ENCODE measurements around the gene HDAC4. TPM values are rescaled to one million over a fixed set of nuclear protein-coding genes. Genes with fewer than 3 reads are reported as not detected.

HDAC4 gene
- total RNA-seq, 4 donors from 2014 or later: 30.2 to 103 (median 51.7) TPM

DNA sequence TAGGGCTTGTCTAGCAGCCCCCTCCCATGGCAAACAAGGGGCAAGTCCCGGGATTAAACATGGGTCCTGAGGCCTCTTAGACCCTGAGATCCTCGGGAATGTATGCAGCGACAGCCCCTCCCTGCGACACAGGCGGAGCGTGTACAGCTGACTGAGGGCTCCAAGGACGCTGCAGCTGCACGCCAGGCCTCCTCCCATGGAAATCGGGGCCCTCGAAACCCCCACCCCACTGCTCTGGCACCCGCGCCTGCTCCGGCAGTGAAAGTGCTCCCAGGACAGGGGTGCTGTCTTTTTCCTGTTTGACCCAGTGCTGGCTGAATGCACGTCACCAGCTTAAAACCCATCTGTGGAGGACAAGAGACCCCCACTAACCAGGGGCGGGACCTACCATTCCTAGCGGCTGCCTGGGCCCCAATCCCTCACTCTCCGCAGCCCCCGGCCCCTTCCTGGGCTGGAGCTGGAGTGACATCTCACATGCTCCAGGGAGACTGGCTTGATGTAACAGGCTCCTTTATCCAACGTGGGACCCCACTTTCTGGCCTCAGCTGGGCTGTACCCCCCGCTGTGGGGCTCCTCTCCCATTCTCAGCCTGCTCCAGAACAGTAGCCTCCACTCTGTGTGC, 305.2 kb downstream of the HDAC4 start:
- DNase-seq (ENCODE audit: low spot score) (no peak), ATAC-seq (ENCODE audit: low FRiP score) (no peak)
- TF ChIP-seq, protein P1, sequence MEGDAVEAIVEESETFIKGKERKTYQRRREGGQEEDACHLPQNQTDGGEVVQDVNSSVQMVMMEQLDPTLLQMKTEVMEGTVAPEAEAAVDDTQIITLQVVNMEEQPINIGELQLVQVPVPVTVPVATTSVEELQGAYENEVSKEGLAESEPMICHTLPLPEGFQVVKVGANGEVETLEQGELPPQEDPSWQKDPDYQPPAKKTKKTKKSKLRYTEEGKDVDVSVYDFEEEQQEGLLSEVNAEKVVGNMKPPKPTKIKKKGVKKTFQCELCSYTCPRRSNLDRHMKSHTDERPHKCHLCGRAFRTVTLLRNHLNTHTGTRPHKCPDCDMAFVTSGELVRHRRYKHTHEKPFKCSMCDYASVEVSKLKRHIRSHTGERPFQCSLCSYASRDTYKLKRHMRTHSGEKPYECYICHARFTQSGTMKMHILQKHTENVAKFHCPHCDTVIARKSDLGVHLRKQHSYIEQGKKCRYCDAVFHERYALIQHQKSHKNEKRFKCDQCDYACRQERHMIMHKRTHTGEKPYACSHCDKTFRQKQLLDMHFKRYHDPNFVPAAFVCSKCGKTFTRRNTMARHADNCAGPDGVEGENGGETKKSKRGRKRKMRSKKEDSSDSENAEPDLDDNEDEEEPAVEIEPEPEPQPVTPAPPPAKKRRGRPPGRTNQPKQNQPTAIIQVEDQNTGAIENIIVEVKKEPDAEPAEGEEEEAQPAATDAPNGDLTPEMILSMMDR (IDR thresholded peaks at IDR 0.05): no peak

DNA sequence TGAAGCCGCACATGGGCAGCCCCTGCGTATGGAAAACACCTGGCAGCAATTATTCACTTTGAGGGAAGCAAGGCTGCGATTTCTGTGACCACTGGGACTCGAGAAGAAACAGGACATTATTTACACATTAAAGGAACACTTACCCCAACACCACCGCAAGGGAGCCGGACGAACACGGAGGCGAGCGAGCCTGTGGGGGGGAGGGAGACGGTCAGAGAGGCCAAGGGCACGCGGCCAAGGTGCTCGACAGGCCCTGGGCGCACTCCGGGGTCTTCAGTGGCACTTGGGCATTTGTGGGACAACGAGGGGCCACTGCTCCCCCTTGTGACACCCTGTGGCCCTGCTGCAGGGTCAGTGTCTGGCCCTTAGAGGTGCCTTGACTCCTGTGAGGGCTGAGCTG, 306.0 kb downstream of the HDAC4 start:
- TF ChIP-seq, protein P1 (IDR thresholded peaks at IDR 0.05): no peak
- ATAC-seq (ENCODE audit: low FRiP score): no peak
- DNase-seq (ENCODE audit: low spot score): no peak

DNA sequence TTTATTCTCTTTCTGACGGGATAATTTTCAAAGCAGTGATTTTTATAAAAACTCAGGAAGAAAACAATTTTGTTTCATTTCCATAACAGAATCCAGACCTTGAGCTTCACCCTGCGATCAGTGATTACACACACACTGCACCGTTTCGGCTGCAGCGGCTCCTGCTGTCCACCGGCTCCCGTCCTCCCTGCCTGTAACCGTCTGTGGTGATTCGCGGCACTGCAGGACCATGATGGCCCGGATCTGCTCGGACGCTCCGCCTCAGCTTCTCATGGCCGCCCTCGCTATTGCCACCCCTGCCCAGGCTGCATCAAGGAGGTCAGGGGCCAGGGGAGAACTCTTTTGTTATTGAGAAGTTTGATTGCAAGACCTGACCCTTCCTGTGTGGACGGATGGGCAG, 306.9 kb downstream of the HDAC4 start:
- TF ChIP-seq, protein P1 (IDR thresholded peaks at IDR 0.05): no peak
- ATAC-seq (ENCODE audit: low FRiP score) (no peak), DNase-seq (ENCODE audit: low spot score) (no peak)

DNA sequence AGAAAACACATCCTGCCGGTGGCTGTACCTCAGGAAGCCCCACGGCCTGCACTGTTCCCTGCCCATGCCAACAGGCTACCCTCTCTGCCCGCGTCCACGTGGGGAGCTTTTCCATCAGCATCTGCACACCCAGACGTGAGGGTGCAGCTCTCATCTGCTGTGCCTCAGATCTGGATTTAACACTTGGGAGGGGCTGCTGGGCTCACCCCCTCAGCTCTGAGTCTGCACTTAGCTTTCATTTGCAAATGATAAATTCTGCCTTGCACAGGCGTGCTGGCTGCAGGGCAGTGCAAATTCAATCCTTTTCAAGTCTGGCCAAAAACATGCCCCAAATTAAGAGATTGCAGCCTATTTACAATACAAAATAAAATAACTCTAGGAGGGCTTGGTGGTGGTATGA, 307.3 kb downstream of the HDAC4 start:
- ATAC-seq (ENCODE audit: low FRiP score) (no peak), DNase-seq (ENCODE audit: low spot score) (no peak)
- TF ChIP-seq, protein P1 (IDR thresholded peaks at IDR 0.05): no peak

DNA sequence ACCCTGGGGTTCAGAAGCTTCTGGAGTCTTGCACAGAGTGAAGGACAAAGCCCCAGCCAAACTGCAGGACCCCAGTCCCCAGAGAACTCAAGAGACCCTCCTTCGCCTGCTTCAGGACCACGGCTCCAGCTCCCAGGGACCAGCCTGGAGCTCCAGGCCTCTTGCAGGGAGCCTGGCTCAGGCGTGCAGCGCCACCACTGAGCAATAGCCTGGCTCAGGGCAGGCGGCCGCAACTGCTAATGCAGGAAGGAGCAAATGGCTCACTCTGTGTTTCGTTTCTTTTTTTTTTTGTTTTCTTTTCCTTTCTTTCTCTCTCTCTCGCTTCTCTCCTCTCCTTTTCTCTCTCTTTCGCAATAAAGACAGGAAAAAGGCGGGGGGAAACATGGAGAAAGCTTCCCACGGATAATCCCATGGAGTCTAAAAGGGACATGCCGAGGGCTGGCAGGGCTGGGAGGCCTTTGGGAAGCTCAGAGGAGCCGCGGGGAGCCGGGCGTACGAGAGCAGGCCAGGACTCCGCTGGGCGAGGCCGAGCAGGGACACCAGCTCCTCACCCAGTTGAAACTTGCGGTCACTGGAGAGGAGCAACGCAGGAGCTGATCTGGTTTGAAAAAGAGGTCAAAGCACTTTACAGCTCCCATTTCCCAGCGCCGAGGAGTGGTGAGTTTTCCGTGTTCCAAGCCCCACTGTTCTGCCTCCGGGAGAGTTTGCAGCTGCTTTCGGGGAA, 308.1 kb downstream of the HDAC4 start:
- DNase-seq (ENCODE audit: low spot score) (no peak), ATAC-seq (ENCODE audit: low FRiP score) (no peak)

DNA sequence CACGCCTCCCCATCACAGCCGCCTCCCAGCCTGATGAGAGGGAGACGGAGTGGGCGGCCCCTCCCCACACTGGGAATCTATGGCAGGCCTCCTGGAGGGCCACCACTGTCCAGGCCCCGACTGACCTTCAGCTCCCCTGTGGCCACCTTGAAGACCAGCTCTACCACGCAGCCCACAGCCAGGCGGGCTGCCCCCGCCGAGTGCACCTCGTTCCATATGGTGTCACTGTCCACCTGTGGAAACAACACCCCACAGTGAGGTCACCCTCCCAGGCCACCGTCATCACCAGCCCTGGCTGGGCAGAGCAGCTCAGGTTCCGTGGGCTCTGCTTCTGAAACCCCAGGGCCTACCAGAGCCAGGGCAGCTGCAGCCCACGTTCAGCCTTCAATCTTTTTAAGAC, 310.9 kb downstream of the HDAC4 start:
- TF ChIP-seq, protein P1 (IDR thresholded peaks at IDR 0.05): no peak
- ATAC-seq (ENCODE audit: low FRiP score) (no peak), DNase-seq (ENCODE audit: low spot score) (no peak)

More for the DNA sequence above, 308.1 kb downstream of the HDAC4 start:
- TF ChIP-seq, protein P1 (IDR thresholded peaks at IDR 0.05): no peak
